Activated naive CD4-positive, alpha-beta T cell treated with anti-CD3 and anti-CD28 coated beads, Interleukin-2, amount 10 ng/mL, durations not matched to agents 7 days and 5 days (primary cell): ENCODE measurements around the gene SCYGR7.
"Not testable (repeated sequence)": the region's sequence is repeated elsewhere in the genome, so short reads cannot be mapped to it uniquely, and the experiment has no call there.

Experiments
- CTCF ChIA-PET: fragments of 350-600 bp; sonication (Branson Sonifier 250); formaldehyde crosslinking; loops from one replicate; lab custom pipeline; 2021; ENCODE audit warnings: antibody characterized with exemption; lab: Charles Lee
- DNase-seq: peaks from one replicate; pipeline ENCODE4 v3.0.0-alpha.2; 2020
- H3K27ac Mint-ChIP-seq: one replicate; pipeline ENCODE4 v1.8.0; 2021; ENCODE audit warnings: mild to moderate bottlenecking, moderate library complexity, mixed read lengths
- H3K27me3 Mint-ChIP-seq: one replicate; pipeline ENCODE4 v1.8.0; 2021; ENCODE audit warnings: mild to moderate bottlenecking, mixed read lengths
- H3K36me3 Mint-ChIP-seq: one replicate; pipeline ENCODE4 v1.8.0; 2021; ENCODE audit warnings: mixed read lengths
- H3K4me1 Mint-ChIP-seq: one replicate; pipeline ENCODE4 v1.8.0; 2021; ENCODE audit warnings: mixed read lengths
- H3K4me3 Mint-ChIP-seq: one replicate; pipeline ENCODE4 v1.8.0; 2021; ENCODE audit warnings: mild to moderate bottlenecking, moderate library complexity, mixed read lengths
- H3K9me3 Mint-ChIP-seq: one replicate; pipeline ENCODE4 v1.8.0; 2021; ENCODE audit warnings: mixed read lengths

SCYGR7 gene

DNA sequence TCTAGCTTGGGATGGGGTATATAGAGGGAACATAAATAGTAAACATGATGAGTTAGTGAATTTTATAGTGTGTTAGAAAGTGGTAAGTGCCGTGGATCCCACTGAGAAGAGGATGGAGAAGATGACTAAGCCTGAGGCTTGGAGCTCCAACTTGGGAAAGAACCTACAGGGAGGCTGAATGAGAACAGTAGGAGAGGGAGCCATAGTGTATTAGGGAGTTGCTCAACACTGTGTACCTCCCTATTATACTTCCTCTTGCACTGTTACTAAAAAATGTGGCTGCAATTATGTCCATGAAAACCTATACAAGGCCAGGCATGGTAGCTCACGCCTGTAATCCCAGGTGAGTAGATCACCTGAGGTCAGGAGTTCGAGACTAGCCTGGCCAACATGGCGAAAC is 7.5 kb upstream of the SCYGR7 start:
- DNase-seq = no peak
- Mint-ChIP-seq H3K36me3 (no peaks in the 10 kb centered on the region), H3K4me1 (peaks cover 2% of the 10 kb centered on the region), H3K27ac (no peak overlapping the region), H3K4me3 (no peak overlapping the region), H3K9me3 (no peaks in the 10 kb centered on the region), H3K27me3 (peaks cover 15% of the 10 kb centered on the region)
- CTCF ChIA-PET = no interaction called here

DNA sequence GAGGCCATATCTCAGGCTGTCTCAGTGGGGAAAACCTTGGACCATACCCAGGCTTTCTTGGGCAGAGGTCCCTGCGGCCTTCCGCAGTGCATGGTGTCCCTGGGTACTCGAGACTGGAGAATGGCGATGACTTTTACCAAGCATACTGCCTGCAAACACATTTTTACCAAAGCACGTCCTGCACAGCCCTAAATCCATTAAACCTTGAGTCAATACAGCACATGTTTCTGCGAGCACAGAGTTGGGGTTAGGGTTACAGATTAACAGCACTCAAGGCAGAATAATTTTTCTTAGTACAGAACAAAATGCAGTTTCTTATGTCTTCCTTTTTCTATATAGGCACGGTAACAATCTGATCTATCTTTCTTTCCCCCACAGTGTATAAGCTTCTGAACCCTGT is 5.3 kb upstream of the SCYGR7 start:
- CTCF ChIA-PET, H3K4me1 Mint-ChIP-seq, H3K27me3 Mint-ChIP-seq, H3K27ac Mint-ChIP-seq, DNase-seq, H3K4me3 Mint-ChIP-seq, H3K9me3 Mint-ChIP-seq, H3K36me3 Mint-ChIP-seq: not testable (repeated sequence)

DNA sequence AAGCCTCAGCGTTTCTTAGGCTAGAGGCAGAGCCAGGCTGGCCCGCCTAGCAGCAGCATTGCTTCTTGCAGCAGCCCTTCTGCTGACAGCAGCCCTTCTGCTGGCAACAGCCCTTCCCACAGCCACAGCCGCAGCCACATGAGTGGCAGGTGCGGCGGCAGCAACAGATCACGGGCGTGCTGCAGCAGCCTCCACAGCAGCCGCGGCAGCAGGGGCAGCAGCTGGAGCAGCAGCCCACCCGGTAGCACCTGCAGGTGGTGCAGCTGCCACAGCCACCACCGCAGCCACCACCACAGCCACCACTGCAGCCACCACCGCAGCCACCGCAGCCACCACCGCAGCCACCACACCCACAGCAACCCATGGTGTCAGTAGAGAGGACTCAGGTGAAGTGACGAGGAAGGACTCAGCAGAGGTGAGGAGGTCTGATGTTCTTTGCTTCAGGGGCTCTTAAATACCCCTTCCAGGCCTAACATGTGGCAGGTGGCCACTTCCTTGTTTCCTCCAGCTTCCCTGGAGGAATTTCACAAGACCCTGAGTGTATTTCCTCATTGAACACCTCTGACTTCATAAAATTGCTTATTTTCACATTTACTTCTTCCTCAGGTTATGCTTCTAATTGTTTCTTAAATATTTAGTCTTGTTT is 3.6 kb upstream of the SCYGR7 start, which contains the start of gene SCYGR6:
TSS of gene SCYGR6 (minus strand) at position 364 of the 646 bp plus-strand sequence. CDS start at position 364, 0 bp downstream.
- Mint-ChIP-seq H3K4me3 (no peak within 1 kb of the TSS), H3K9me3 (no peaks in the 10 kb centered on the region), H3K27ac (no peak within 1 kb of the TSS), H3K4me1 (no peaks in the 10 kb centered on the region), H3K36me3 (no peaks in the 10 kb centered on the region), H3K27me3 (peaks cover 7% of the 10 kb centered on the region)
- CTCF ChIA-PET = no interaction called here
- DNase-seq = no peak

GRCh38 chr2:227739351-227739750 is 11.2 kb downstream of the SCYGR7 start:
- H3K27ac Mint-ChIP-seq = no peak overlapping the region
- no peaks in the 10 kb centered on the region for H3K36me3 Mint-ChIP-seq
- no peak for DNase-seq
- H3K27me3 Mint-ChIP-seq = peaks cover 10% of the 10 kb centered on the region
- no peak overlapping the region for H3K4me3 Mint-ChIP-seq
- no peaks in the 10 kb centered on the region for H3K4me1 Mint-ChIP-seq
- CTCF ChIA-PET = no interaction called here
- no peaks in the 10 kb centered on the region for H3K9me3 Mint-ChIP-seq

DNA sequence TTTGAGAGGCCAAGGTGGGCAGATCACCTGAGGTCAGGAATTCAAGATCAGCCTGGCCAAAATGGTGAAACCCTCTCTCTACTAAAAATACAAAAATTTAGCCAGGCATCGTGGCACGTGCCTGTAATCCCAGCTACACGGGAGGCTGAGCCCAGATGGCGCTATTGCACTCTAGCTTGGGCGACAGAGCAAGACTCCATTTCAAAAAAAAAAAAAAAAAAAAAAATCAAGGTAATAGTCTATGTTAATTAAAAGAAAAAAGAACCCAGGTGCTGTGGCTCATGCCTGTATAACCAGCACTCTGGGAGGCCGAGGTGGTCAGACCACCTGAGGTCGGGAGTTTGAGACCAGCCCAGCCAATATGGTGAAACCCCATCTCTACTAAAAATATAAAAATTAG is 12.6 kb downstream of the SCYGR7 start:
- CTCF ChIA-PET, H3K4me3 Mint-ChIP-seq, H3K36me3 Mint-ChIP-seq, DNase-seq, H3K27ac Mint-ChIP-seq, H3K9me3 Mint-ChIP-seq, H3K4me1 Mint-ChIP-seq, H3K27me3 Mint-ChIP-seq: not testable (repeated sequence)

GRCh38 chr2:227745594-227745993 is 17.5 kb downstream of the SCYGR7 start, which contains the start of gene SCYGR8:
Gene SCYGR8 (plus strand): TSS chr2:227745894. CDS start chr2:227745894, 0 bp downstream.
- H3K4me3 Mint-ChIP-seq = no peak within 1 kb of the TSS
- H3K27me3 Mint-ChIP-seq = peaks cover 5% of the 10 kb centered on the region
- no peak within 1 kb of the TSS for H3K27ac Mint-ChIP-seq
- DNase-seq = no peak
- no peaks in the 10 kb centered on the region for H3K4me1 Mint-ChIP-seq
- H3K36me3 Mint-ChIP-seq = no peaks in the 10 kb centered on the region
- CTCF ChIA-PET = interaction anchor here (1.4 kb wide), 1 partner anchor 21 kb away, joined by 4 read pairs; no protein-coding TSS in a partner anchor
- H3K9me3 Mint-ChIP-seq = no peaks in the 10 kb centered on the region

DNA sequence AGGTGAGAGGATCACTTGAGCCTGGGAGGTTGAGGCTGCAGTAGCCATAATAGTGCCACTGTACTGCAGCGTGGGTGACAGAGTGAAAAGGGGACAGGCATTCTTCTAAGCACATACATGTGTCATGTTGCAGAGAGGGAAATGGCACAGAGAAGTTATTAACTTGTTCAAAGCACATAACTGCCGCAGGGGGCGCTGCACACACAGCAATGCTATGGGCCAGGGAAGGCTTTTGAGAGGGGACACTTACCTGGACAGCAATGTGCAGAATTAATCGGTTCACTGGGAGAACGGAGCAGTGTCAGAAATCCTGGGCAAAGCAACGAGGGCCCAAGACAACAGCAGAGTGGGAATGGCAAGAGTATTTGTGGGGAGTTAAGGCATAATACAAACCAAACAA is 19.9 kb downstream of the SCYGR7 start:
- Mint-ChIP-seq H3K9me3 (no peaks in the 10 kb centered on the region), H3K27me3 (peaks cover 5% of the 10 kb centered on the region), H3K4me3 (no peak overlapping the region), H3K36me3 (no peaks in the 10 kb centered on the region), H3K4me1 (no peaks in the 10 kb centered on the region), H3K27ac (no peak overlapping the region)
- no peak for DNase-seq
- CTCF ChIA-PET = no interaction called here

- H3K27ac Mint-ChIP-seq, H3K27me3 Mint-ChIP-seq, DNase-seq: not testable (repeated sequence)
Observed at GRCh38 chr2:227756261-227756660, 28.1 kb downstream of the SCYGR7 start.

DNA sequence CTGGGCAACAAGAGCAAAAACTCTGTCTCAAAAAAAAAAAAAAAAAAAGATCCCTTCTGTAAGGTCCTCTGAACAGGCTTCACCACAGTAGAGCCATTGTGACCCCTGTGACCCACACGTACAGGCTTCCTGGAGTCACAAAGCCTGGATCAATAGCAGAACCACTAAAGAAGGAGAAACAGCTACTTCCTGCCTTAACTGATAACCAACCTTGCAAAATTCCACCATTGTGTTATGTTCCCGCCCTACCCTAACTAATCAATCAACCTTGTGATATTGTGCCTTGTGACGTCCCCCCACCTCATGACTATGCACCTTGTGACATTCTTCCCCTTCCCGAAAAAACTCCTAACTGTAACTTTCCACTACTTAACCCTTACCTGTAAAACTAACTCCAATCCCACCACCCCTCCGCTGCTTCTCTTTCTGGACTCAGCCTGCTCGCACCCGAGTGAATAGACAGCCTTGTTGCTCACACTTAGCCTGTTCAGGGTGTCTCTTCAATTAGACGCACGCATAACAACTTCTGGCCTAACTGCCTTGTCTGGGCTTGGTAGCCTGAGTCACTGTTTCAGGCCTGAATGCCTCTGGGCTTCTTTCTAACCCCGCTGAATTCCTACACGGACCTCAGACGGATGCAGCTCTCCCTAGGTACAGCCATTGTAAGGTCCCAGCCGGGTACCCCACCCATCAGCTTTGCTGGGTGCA is 31.4 kb downstream of the SCYGR7 start:
- Mint-ChIP-seq H3K9me3 (no peaks in the 10 kb centered on the region), H3K36me3 (no peaks in the 10 kb centered on the region), H3K27me3 (no peaks in the 10 kb centered on the region), H3K4me1 (no peaks in the 10 kb centered on the region), H3K27ac (no peak overlapping the region), H3K4me3 (no peak overlapping the region)
- no peak for DNase-seq
- CTCF ChIA-PET = interaction anchor here (0.7 kb wide), 1 partner anchor 76 kb away, joined by 5 read pairs; no protein-coding TSS in a partner anchor

More at GRCh38 chr2:227756261-227756660, 28.1 kb downstream of the SCYGR7 start:
- CTCF ChIA-PET = interaction anchor here (1.1 kb wide), 1 partner anchor 10 kb away, joined by 4 read pairs; no protein-coding TSS in a partner anchor
- not testable (repeated sequence) for H3K9me3 Mint-ChIP-seq, H3K36me3 Mint-ChIP-seq, H3K4me1 Mint-ChIP-seq, H3K4me3 Mint-ChIP-seq

DNA sequence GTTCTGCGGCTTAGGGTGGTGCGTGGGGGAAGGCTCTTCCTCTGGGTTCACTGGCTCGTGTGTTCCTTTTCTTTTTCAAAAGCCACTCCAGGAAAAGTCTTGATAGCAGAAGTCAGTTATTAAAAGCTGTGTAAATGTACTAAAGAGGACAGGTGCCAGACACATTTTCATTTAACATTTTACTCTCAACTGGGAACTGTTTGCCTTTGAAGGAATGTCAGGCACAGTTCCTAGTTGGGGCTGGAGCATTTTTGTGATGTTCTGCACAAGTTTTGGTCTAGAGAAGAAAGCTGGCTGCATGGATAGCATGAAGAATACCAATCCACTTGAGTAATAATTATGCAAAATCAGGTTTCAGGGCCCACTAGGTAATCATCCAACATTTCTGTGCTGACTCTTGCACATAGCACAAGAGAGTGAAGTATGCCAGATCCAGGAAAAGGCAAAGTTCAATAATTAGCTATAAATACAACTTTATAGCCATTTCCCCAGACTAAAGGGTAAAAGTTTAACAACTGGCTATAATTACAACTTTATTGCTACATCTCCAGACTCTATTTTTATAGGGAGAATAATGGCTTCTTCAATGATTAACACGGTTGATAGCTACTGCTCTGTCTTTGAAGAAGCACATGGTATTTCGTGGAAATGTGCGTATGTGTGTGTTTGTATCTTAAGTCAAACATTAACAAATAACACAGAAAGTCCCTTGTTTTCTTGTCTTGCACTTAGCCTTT is 33.8 kb downstream of the SCYGR7 start:
- CTCF ChIA-PET = interaction anchor here (1.0 to 1.2 kb wide), 2 partner anchors 101 to 104 kb away, joined by 3 read pairs; no protein-coding TSS in a partner anchor
- Mint-ChIP-seq H3K4me3 (no peak overlapping the region), H3K9me3 (no peaks in the 10 kb centered on the region), H3K27me3 (no peaks in the 10 kb centered on the region), H3K27ac (no peak overlapping the region), H3K36me3 (no peaks in the 10 kb centered on the region), H3K4me1 (no peaks in the 10 kb centered on the region)
- no peak for DNase-seq

DNA sequence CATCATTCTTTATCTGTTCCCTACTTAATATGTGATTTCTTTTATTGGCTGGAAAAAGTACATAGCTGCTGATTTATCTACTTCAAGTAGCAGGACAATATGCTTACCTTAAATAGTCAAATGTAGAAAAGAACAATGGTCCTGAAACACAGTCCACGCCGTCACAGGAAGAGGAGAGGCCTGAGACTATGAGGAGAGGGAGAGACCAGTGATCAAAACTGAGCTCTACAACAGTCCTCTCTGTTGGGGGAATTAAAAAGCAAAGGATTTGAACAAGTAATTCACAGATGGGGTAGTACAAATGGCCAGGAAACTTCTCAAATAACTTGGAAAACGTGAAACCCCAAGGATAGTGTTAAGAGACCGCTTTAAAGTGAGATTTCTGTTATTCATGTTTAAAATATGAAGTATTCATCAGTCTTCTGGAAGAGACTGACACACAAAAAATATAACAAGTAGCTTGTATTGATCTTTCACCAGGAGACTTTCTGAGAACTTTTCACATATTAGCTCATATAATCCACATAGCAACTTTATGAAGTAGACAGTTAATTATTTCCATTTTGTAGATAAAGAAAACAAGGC is 37.7 kb downstream of the SCYGR7 start:
- no peak for DNase-seq
- CTCF ChIA-PET = interaction anchor here (0.6 to 2.9 kb wide), 28 partner anchors 9 to 733 kb away, joined by 3 to 42 read pairs (median 4); partner anchors contain the start of gene SCYGR8
- no peaks in the 10 kb centered on the region for H3K27me3 Mint-ChIP-seq
- no peaks in the 10 kb centered on the region for H3K4me1 Mint-ChIP-seq
- H3K4me3 Mint-ChIP-seq = no peak overlapping the region
- H3K9me3 Mint-ChIP-seq = no peaks in the 10 kb centered on the region
- no peak overlapping the region for H3K27ac Mint-ChIP-seq
- H3K36me3 Mint-ChIP-seq = no peaks in the 10 kb centered on the region

DNA sequence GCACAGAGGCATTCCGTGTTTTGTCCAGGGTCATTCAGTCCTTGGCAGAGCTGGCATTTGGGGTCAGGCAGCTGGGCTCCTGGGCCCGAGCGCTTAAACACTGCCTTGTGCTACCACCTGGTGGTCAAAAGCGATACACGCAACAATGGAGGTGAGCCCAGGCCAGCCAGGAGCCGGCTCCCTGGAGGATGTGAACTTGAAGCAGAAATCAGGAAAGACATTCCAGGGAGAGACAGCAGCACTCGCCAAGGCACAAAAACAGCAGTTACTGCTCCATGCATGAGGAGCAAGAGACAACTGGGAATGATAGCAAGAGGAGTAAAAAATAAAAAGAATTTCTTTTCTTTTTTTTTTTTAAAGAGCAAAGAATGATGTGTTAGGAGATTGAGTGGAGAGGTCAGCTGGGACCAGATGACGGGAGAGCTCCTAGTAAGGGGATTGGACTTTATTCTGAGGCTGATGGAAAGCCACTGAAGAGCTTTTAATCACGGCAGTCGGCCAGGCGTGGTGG is 38.3 kb downstream of the SCYGR7 start:
- no peaks in the 10 kb centered on the region for H3K27me3 Mint-ChIP-seq
- H3K4me1 Mint-ChIP-seq = no peaks in the 10 kb centered on the region
- H3K36me3 Mint-ChIP-seq = no peaks in the 10 kb centered on the region
- DNase-seq = peak; percentile 69
- CTCF ChIA-PET = interaction anchor here (0.6 to 2.9 kb wide), 29 partner anchors 8 to 733 kb away, joined by 3 to 42 read pairs (median 3); partner anchors contain the start of gene SCYGR8
- H3K4me3 Mint-ChIP-seq = no peak overlapping the region
- no peak overlapping the region for H3K27ac Mint-ChIP-seq
- H3K9me3 Mint-ChIP-seq = no peaks in the 10 kb centered on the region

GRCh38 chr2:227767830-227768229 is 39.7 kb downstream of the SCYGR7 start:
- H3K27me3 Mint-ChIP-seq = no peaks in the 10 kb centered on the region
- no peaks in the 10 kb centered on the region for H3K9me3 Mint-ChIP-seq
- no peak overlapping the region for H3K27ac Mint-ChIP-seq
- H3K36me3 Mint-ChIP-seq = no peaks in the 10 kb centered on the region
- H3K4me3 Mint-ChIP-seq = no peak overlapping the region
- no peaks in the 10 kb centered on the region for H3K4me1 Mint-ChIP-seq
- CTCF ChIA-PET = interaction anchor here (1.4 to 2.1 kb wide), 2 partner anchors 94 to 110 kb away, joined by 3 to 11 read pairs; no protein-coding TSS in a partner anchor
- no peak for DNase-seq
